BJ (cell line): Measurements from ENCODE around the gene SIGLEC1. TPM values are rescaled to one million over a fixed set of nuclear protein-coding genes. Genes with fewer than 3 reads are reported as not detected.

Experiments used
- CTCF ChIA-PET: fragments of 350-600 bp; formaldehyde crosslinking; extraction: SDS; loops from one replicate; lab custom pipeline; 2021; ENCODE audit warnings: antibody characterized with exemption, inconsistent platforms; lab: Yijun Ruan, JAX
- POLR2A ChIA-PET: fragments of 300-600 bp; sonication (Branson Sonifier 250); formaldehyde crosslinking; extraction: SDS; loops from one replicate; lab custom pipeline; 2021; ENCODE audit warnings: antibody characterized with exemption; lab: Charles Lee
- DNase-seq: peaks from one replicate; pipeline ENCODE4 v3.0.0-alpha.2; 2011; ENCODE audit warnings: low read depth
- H3K27me3 ChIP-seq: 2 replicates; pipeline ENCODE4 v1.6.0; 2011; ENCODE audit warnings: low read length; ENCODE audit not compliant: control insufficient read depth, insufficient read depth
- H3K36me3 ChIP-seq: 2 replicates; pipeline ENCODE4 v1.5.1; 2011; ENCODE audit warnings: low read length; ENCODE audit not compliant: control insufficient read depth, insufficient read depth
- H3K4me3 ChIP-seq: 2 replicates; pipeline ENCODE4 v1.5.1; 2011; ENCODE audit warnings: low read depth, mild to moderate bottlenecking, control low read depth, low read length
- polyA plus RNA-seq: library from polyadenylated mRNA; depleted of rRNA; stranded (reverse); fragments of >200 nt; gene quantifications from 2 replicates; pipeline ENCODE4 v1.2.3, GENCODE V29; 2011
- TF ChIP-seq, protein P1 (sequence below): IDR thresholded peaks from 2 replicates; pipeline ENCODE4 v1.5.1; 2011; ENCODE audit warnings: low read depth, mild to moderate bottlenecking, control low read depth, inconsistent platforms, low read length, moderate library complexity; ENCODE audit not compliant: insufficient read depth

SIGLEC1 gene
- polyA plus RNA-seq, 1 experiment = not detected

DNA sequence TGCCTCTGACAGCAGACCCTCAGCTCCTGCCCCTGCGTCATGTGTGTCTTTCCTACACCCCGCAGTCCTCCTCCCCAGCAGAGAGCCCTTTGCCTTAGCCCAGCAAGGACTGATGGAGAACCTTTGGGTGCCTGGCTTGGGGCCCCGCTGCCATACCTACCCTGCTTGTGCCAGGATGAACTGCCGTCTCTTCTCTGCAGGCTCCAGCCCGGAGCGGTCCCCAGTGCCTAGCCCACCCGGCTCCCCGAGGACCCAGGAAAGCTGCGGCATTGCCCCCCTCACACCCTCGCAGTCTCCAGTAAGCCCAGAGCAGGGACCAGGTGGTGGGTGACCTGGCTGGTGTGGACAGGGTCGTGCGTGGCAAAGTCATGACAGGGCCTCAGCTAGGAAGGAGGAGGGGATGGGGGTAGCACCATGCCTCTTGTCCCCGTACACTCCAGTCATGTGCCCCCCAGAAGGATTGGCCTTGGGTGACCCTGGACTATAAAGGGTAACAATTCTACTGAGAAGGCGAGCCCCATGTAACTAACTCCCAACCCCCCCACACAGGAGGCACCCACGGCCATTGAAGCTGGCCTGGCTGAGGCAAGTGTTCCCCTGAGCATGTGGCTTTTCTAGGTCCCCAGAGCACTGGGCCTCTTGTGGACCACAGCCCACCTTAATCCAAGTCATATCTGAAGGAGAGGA, 28.4 kb upstream of the SIGLEC1 start:
- CTCF ChIA-PET = interaction anchor here (0.6 to 3.0 kb wide), 9 partner anchors 12 to 456 kb away, joined by 3 to 12 read pairs (median 4); partner anchors contain the start of gene SPEF1
- TF ChIP-seq, protein P1, sequence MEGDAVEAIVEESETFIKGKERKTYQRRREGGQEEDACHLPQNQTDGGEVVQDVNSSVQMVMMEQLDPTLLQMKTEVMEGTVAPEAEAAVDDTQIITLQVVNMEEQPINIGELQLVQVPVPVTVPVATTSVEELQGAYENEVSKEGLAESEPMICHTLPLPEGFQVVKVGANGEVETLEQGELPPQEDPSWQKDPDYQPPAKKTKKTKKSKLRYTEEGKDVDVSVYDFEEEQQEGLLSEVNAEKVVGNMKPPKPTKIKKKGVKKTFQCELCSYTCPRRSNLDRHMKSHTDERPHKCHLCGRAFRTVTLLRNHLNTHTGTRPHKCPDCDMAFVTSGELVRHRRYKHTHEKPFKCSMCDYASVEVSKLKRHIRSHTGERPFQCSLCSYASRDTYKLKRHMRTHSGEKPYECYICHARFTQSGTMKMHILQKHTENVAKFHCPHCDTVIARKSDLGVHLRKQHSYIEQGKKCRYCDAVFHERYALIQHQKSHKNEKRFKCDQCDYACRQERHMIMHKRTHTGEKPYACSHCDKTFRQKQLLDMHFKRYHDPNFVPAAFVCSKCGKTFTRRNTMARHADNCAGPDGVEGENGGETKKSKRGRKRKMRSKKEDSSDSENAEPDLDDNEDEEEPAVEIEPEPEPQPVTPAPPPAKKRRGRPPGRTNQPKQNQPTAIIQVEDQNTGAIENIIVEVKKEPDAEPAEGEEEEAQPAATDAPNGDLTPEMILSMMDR = no peak
- H3K36me3 ChIP-seq = no peaks in the 10 kb centered on the region
- H3K4me3 ChIP-seq = no peak overlapping the region
- POLR2A ChIA-PET = no interaction called here
- peaks cover 8% of the 10 kb centered on the region for H3K27me3 ChIP-seq
- DNase-seq = no peak

GRCh38 chr20:3739926-3740451, 27.6 kb upstream of the SIGLEC1 start:
- TF ChIP-seq, protein P1 = no peak
- POLR2A ChIA-PET = no interaction called here
- H3K4me3 ChIP-seq = no peak overlapping the region
- no peak for DNase-seq
- CTCF ChIA-PET = interaction anchor here (0.6 to 3.0 kb wide), 7 partner anchors 11 to 457 kb away, joined by 3 to 12 read pairs (median 4); partner anchors contain the start of gene SPEF1
- H3K36me3 ChIP-seq = no peaks in the 10 kb centered on the region
- H3K27me3 ChIP-seq = peaks cover 8% of the 10 kb centered on the region

DNA sequence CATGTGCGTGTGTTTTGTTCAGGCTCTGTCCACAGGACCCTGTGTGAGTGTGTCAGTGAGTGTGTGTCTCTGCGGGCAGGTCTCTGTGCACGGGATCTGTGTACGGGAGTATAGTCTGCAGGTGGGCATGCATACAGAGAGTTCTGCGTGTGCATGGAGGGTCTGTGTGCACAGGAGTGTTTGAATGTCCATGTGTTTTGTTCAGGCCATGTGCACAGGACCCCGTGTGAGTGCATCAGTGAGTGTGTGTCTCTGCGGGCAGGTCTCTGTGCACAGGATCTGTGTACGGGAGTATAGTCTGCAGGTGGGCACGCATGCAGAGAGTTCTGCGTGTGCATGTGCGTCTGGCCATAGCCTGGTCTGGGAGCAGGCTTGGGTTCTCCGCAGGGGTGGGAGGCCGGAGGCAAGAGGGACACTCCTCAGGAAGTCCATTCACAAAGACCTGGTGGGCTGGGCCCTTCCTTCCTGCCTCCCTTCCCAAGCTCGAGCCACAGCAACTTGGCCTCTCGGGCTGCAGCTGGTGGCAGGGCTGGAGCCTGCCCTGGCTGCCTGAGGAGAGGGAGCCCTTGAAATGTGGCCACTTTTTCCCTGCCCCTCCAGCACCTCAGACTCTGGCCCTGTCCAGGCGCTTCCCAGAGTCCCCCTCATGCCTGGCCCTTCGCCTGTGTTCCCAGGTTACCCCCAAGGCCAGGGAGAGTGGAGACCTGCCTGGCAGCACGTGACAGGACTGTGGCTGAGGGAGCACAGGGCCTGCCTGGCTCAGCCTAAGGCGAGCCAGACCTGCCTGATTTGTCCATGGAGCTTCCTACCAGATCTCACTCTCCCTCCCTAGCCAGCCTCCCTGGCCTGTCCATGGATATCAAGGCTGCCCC, 26.9 kb upstream of the SIGLEC1 start:
- H3K36me3 ChIP-seq = no peaks in the 10 kb centered on the region
- POLR2A ChIA-PET = no interaction called here
- CTCF ChIA-PET = interaction anchor here (0.8 to 3.0 kb wide), 4 partner anchors 14 to 369 kb away, joined by 3 to 12 read pairs (median 4); partner anchors contain the start of gene SPEF1
- no peak for DNase-seq
- TF ChIP-seq, protein P1 = no peak
- no peak overlapping the region for H3K4me3 ChIP-seq
- H3K27me3 ChIP-seq = peaks cover 11% of the 10 kb centered on the region

- DNase-seq = no peak
- TF ChIP-seq, protein P1 = no peak
- Histone ChIP-seq H3K27me3 (peaks cover 14% of the 10 kb centered on the region), H3K4me3 (no peak overlapping the region), H3K36me3 (no peaks in the 10 kb centered on the region)
- ChIA-PET POLR2A (no interaction called here), CTCF (interaction anchor here (0.9 to 1.4 kb wide), 3 partner anchors 9 to 28 kb away, joined by 3 to 4 read pairs (median 3); no protein-coding TSS in a partner anchor)
Observed at GRCh38 chr20:3738111-3739053, 26.0 kb upstream of the SIGLEC1 start.
